Activated CD4-positive, CD25-positive, alpha-beta regulatory T cell (primary cell): ENCODE data around the gene PRRT4.

Experiments used
- DNase-seq, 4 experiments: peaks; one replicate each; lab custom pipeline; 2025; lab: John Stamatoyannopoulos, UW

PRRT4 gene

GRCh38 chr7:128361411-128362379 lies at the start of gene PRRT4:
TSS of gene PRRT4 (minus strand) at chr7:128361690.
- DNase-seq = peak in 2 of 4 experiments; percentile 12

- no peak for DNase-seq
Observed at GRCh38 chr7:128410451-128410753, 48.9 kb upstream of the PRRT4 start.

GRCh38 chr7:128409596-128410450 lies 48.3 kb upstream of the PRRT4 start, which contains the start of gene IMPDH1:
TSS of gene IMPDH1 (minus strand) at chr7:128409982. CDS start at chr7:128409901, 81 bp downstream.
- DNase-seq = peak; percentile 69 to 77 (median 76)

- DNase-seq = no peak
Observed at GRCh38 chr7:128408709-128409595, 47.5 kb upstream of the PRRT4 start.

- no peak for DNase-seq
Observed at GRCh38 chr7:128407751-128408708, 46.5 kb upstream of the PRRT4 start.

- no peak for DNase-seq
Observed at GRCh38 chr7:128407233-128407589, 45.7 kb upstream of the PRRT4 start.

GRCh38 chr7:128406314-128407232 lies 45.1 kb upstream of the PRRT4 start:
- no peak for DNase-seq

GRCh38 chr7:128405471-128406313 lies 44.2 kb upstream of the PRRT4 start:
- peak in 3 of 4 experiments; percentile 31 to 48 (median 32) for DNase-seq

GRCh38 chr7:128404886-128405470 lies 43.5 kb upstream of the PRRT4 start:
- DNase-seq = no peak

GRCh38 chr7:128404143-128404681 lies 42.7 kb upstream of the PRRT4 start:
- DNase-seq = no peak

GRCh38 chr7:128403676-128404075 lies 42.2 kb upstream of the PRRT4 start:
- DNase-seq = no peak

GRCh38 chr7:128402356-128402755 lies 40.9 kb upstream of the PRRT4 start:
- no peak for DNase-seq

GRCh38 chr7:128400566-128400965 lies 39.1 kb upstream of the PRRT4 start:
- no peak for DNase-seq

- DNase-seq = no peak
Observed at GRCh38 chr7:128399991-128400390, 38.5 kb upstream of the PRRT4 start.

GRCh38 chr7:128398841-128399135 lies 37.3 kb upstream of the PRRT4 start:
- DNase-seq = no peak

- peak in 1 of 4 experiments; percentile 12 for DNase-seq
Observed at GRCh38 chr7:128398016-128398840, 36.7 kb upstream of the PRRT4 start.

GRCh38 chr7:128396357-128396756 lies 34.9 kb upstream of the PRRT4 start:
- no peak for DNase-seq
